ENCODE results near the gene GAL3ST1.

DNA sequence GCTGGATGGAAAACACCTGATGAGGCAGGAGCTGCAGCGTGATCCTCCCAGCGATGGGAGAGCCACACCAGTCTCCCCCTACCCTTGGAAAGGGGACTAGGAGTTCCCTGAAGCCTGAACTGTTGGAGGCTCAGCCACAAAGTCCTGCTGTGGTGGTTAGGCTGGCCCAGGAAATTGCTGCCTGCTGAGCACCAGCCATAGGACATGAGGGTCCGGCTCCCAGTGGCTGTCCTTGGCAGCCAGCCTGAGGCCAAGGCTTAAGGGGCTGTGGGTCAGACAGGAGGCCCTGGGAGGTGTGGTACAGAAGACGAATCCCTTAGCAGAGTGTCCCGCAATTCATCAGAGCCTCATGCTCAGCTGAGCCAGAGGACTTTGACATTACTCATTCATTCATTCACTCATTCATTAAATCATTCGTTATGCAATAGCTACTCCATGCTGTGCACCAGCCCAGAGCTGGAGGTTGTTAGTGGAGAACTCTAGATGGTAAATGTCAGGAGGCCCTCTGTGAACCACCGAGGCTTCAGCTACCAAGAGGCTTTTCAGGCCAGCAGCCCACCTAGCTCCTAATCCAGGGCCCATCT lies 54.5 kb downstream of the GAL3ST1 start:
- TF ChIP-seq EP300 (IDR thresholded peaks at IDR 0.05) (no peak), POLR2A (IDR thresholded peaks at IDR 0.05; ENCODE audit: low read depth) (no peak)

Data from esophagus muscularis mucosa (tissue), 2 donors.